Suprapubic skin (tissue), 4 donors: Measurements from ENCODE around the gene KIF3B. TPM values are rescaled to one million over a fixed set of nuclear protein-coding genes. Genes with fewer than 3 reads are reported as not detected.
"Not testable (repeated sequence)": the region's sequence is repeated elsewhere in the genome, so short reads cannot be mapped to it uniquely, and the experiment has no call there.

Experiments
- DNase-seq, 2 donors: peaks; one replicate each; pipeline ENCODE4 v3.0.0-alpha.2; 2019; ENCODE audit warnings: low spot score in 2 of 2
- H3K27ac ChIP-seq: fragments of 200-600 bp; sonication (generic); one replicate; pipeline ENCODE4 v1.5.1; 2019
- H3K27me3 ChIP-seq: fragments of 200-600 bp; sonication (generic); one replicate; pipeline ENCODE4 v1.5.1; 2019
- H3K36me3 ChIP-seq: fragments of 200-600 bp; sonication (generic); one replicate; pipeline ENCODE4 v1.5.1; 2019
- H3K4me1 ChIP-seq: fragments of 200-600 bp; sonication (generic); one replicate; pipeline ENCODE4 v1.5.1; 2019
- H3K4me3 ChIP-seq: fragments of 200-600 bp; sonication (generic); one replicate; pipeline ENCODE4 v1.5.1; 2019; ENCODE audit warnings: mild to moderate bottlenecking
- H3K9me3 ChIP-seq: fragments of 200-600 bp; sonication (generic); one replicate; pipeline ENCODE4 v1.5.1; 2019
- CTCF ChIP-seq, 2 donors: fragments of 200-600 bp in 1 of 2; fragments of 450-650 bp in 1 of 2; sonication (generic) in 1 of 2; IDR thresholded peaks; one replicate each; pipeline ENCODE4 v1.5.1; 2016 to 2019; ENCODE audit warnings: antibody characterized with exemption in 2 of 2, mild to moderate bottlenecking in 1 of 2, moderate library complexity in 1 of 2
- EP300 ChIP-seq: sonication (generic); formaldehyde crosslinking; IDR thresholded peaks from one replicate; pipeline ENCODE4 v1.6.1; 2017; ENCODE audit warnings: antibody characterized with exemption
- POLR2A ChIP-seq, 2 donors: fragments of 450-650 bp; IDR thresholded peaks; one replicate each; pipeline ENCODE4 v1.6.1; 2017; ENCODE audit warnings: antibody characterized with exemption in 2 of 2, mild to moderate bottlenecking in 2 of 2, moderate library complexity in 2 of 2
- POLR2AphosphoS5 ChIP-seq, 3 donors: sonication (generic); formaldehyde crosslinking; IDR thresholded peaks; one replicate each; pipeline ENCODE4 v1.6.1; 2017; ENCODE audit warnings: antibody characterized with exemption in 3 of 3
- WGBS: methylation state at CpG from one replicate; pipeline ENCODE4 v1.1.5; 2018; 5-methylcytosine and 5-hydroxymethylcytosine counted together
- total RNA-seq, 4 donors: library from RNA; depleted of rRNA; stranded (reverse); fragments of >200 nt; gene quantifications; one replicate each; pipeline ENCODE4 v1.1.0, GENCODE V29; 2016

The KIF3B gene
- total RNA-seq, 4 donors from 2014 or later = 12.7 to 17.3 (median 14.9) TPM

GRCh38 chr20:32382102-32382950 lies 104.9 kb downstream of the KIF3B start:
- Histone ChIP-seq H3K4me1 (peaks cover 8% of the 10 kb centered on the region), H3K36me3 (peaks cover 12% of the 10 kb centered on the region), H3K27ac (no peak overlapping the region), H3K9me3 (no peaks in the 10 kb centered on the region), H3K27me3 (no peaks in the 10 kb centered on the region), H3K4me3 (no peak overlapping the region)
- no peak for DNase-seq
- 76% methylated on average over 11 of the region's 11 CpGs for WGBS
- TF ChIP-seq CTCF (IDR thresholded peaks at IDR 0.05) (no peak), POLR2A (IDR thresholded peaks at IDR 0.05) (no peak), POLR2AphosphoS5 (IDR thresholded peaks at IDR 0.05) (no peak), EP300 (no peak)

- H3K4me1 ChIP-seq, H3K36me3 ChIP-seq, H3K27me3 ChIP-seq, H3K27ac ChIP-seq, DNase-seq, H3K9me3 ChIP-seq, H3K4me3 ChIP-seq: not testable (repeated sequence)
- WGBS = 96% methylated on average over 9 of the region's 9 CpGs
Measured at GRCh38 chr20:32383441-32383840, 106.0 kb downstream of the KIF3B start.

Other genes starting within 250 kb of the KIF3B start
- 1 to 10 TPM; 5.0 to 10.0 (median 6.6) TPM for gene HCK, start 225.4 kb upstream of the KIF3B start, total RNA-seq
- gene TM9SF4, start 167.9 kb upstream of the KIF3B start, total RNA-seq = 10 to 100 TPM; 45.5 to 54.9 (median 51.6) TPM
- gene PLAGL2, start 69.9 kb upstream of the KIF3B start, total RNA-seq = 10 to 100 TPM; 13.0 to 28.8 (median 20.4) TPM
- gene POFUT1, start 69.8 kb upstream of the KIF3B start, total RNA-seq = 10 to 100 TPM; 19.0 to 36.4 (median 24.1) TPM
- gene ASXL1, start 80.7 kb downstream of the KIF3B start, total RNA-seq = 100 to 1,000 TPM in 1 of 4 donors, 10 to 100 TPM in 3; 43.2 to 143 (median 71.8) TPM